NCI-H748 (cell line): Measurements from ENCODE around the gene KRT80.
A peak's percentile ranks its signal among the peaks of the same experiment; 100 is the strongest.

ENCODE experiments used
- DNase-seq: peaks from one replicate; lab custom pipeline; 2025; ENCODE audit not compliant: unreplicated experiment; lab: John Stamatoyannopoulos, UW

The KRT80 gene

GRCh38 chr12:52181746-52182145, 10.1 kb downstream of the KRT80 start:
- peak; percentile 61 for DNase-seq

GRCh38 chr12:52180971-52181628, 10.7 kb downstream of the KRT80 start:
- DNase-seq, result no peak

- DNase-seq, result no peak
Observed at GRCh38 chr12:52179396-52179973, 12.3 kb downstream of the KRT80 start.

DNA sequence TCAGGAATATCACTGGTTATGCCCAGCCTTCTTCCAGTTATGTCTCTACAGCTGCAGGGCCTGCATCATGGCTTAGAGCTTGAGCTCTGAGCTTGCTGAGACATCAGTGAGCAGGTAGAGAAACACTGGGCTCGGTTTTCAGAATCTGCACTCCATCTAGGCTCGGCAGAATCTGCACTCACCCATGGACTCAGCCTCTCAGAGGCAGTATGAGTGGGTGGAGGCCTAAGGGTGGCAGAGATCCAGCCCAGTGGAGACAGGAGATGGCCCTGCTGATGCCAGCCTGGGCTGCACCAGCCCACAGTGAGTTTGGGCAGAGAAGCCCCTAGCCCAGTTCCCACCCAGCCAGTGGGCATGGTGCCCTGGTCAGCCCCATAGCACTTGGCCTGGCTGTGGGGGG, 12.8 kb downstream of the KRT80 start:
- no peak for DNase-seq

DNA sequence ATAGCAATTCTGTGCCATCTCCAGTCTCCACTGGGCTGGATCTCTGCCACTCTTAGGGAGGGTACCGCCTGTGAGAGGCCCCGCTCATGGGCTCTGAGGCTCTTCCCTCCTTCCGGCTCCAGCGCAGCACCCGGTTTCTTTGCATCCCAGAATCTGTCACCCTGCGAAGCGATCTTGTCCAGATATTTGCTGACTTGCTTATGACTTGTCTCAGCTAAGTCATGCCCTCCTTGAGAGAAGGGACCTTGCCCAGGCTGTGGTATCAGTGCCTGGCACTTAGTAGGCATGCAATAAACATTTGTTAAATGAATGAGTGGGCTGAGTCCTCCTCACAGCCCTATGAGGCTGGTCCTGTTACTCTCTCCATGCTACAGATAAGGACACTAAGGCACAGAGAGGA, 13.4 kb downstream of the KRT80 start:
- DNase-seq, result no peak

- peak; percentile 63 for DNase-seq
Observed at GRCh38 chr12:52175371-52176350, 16.2 kb downstream of the KRT80 start.

GRCh38 chr12:52173526-52173925, 18.3 kb downstream of the KRT80 start:
- DNase-seq, result no peak

GRCh38 chr12:52172956-52173355, 18.9 kb downstream of the KRT80 start:
- no peak for DNase-seq

- peak; percentile 44 for DNase-seq
Observed at GRCh38 chr12:52171950-52172512, 19.8 kb downstream of the KRT80 start.

DNA sequence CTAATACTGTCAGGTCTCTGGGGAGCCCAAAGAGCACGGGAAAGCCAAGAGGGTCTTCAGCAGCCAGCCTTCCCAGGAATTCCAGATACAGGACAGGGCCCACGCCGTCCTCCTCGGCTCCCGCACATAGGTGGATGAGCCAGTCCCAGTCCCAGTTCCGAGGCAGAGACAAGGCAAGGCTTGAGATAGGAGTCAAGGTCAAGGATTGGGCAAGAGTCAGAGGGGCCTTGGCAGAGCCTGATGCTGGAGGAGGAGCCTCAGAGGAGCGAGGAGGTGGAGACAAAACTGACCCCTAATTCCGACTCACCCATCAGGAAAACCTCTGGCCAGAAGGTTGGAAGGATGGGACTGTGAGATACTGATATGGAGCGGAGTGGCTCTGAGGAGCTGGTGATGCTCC, 21.0 kb downstream of the KRT80 start:
- DNase-seq, result no peak

GRCh38 chr12:52169886-52170285, 21.9 kb downstream of the KRT80 start:
- no peak for DNase-seq

DNA sequence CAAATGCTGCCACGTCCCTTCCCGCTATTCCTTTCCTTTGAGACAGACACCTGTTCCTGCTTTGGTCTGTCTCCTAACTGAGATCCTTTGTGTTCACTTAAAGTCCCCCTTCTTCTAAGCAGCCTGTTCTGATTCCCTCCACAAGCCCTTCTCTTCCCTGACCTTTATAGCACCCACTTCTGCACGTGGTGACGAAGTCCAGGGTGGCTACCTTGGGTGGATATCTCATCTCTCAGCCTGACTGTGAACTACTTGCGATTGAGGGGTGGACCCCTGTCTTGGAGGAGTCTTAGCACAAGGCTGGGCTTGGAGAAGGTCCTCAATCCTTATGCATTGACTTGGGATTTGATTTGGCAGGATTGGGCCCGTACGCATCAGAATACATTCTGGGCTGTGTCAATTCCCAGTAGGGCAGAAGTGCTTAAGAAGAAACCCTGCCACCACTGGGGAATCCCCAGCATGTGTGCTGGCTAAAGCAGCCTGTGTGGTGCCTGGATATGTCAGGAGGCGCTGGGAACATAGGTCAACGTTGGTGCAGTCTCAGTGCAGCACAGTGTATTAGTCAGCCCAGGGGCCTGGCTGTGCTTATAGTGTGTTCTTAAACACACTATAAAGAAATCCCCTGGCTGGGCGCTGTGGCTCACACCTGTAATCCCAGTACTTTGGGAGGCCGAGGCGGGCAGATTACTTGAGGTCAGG, 23.6 kb downstream of the KRT80 start:
- DNase-seq, result no peak

DNA sequence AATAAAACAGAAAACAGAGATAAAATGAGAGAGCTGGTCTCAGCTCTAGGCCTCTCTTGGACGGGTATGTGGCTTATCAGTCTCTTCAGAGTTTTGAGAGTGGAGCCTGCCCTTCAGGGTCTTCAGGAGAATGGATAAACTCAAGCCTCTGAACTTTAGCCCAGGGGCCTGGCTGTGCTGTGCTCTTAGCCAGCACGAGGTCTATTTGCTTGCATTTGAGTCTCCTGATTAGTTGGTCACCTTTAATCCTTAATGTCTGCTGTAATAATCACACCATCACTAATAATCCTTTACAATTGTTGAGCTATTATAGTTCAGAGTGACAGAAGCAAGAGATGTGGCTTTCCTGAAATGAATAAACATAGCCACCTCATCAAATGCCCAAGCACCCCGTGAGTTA, 24.3 kb downstream of the KRT80 start:
- DNase-seq, result no peak

DNA sequence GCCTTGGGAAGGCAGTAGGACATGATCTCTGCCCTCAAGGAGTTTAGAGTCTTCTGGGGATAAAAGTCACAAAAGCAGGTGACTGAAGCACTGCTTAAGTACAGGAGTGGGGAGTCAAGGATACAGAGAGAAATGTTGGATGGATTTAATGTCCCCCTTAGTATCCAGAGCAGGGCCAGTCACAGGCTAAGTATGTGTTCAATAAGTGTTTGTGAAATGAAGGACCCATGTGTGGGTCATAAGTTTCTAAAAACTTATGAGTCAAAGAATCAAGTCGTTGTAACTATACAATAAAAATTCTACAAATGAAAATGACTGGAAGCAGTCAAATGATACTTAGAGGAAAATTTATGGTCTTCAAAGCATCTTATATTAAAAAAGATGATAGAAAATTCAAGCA, 25.1 kb downstream of the KRT80 start:
- DNase-seq, result no peak

DNA sequence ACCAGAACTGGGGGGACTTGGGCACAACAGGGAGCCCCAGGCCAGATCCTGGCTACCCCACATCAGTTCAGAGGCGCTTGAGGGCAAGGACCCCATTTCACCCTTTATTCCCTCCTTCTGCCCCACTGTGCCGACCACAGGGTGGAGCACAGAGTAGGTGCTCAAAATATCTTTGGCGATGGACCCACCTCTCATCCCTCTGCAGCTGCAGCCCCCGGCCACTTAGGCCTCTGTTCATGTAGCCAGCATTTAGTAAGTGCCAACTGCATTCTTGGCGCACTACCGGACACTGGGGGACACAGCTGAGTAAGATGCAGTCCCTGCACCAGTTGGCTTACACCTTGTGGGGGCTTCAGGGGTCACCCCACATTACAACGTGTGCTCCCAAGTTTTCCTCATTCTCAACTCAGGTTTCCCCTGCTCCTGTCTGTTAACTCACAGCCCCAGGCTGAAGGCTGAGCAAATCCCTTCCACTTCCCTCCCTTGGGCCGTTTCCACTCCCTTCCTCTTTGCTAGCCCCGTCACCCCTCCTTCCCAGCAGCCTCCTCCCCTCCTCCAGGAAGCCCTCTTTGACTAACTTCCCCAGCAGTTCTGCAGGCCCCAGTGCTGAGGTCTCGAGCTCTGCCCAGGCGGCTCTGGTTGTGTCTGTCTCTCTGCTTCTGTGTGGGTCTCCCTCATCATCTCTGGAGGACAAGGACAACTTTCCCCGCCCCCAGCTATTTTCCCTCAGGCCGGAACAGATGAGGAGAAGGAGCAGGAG, 26.5 kb downstream of the KRT80 start:
- DNase-seq, result no peak

GRCh38 chr12:52164624-52165023, 27.2 kb downstream of the KRT80 start:
- DNase-seq, result no peak

DNA sequence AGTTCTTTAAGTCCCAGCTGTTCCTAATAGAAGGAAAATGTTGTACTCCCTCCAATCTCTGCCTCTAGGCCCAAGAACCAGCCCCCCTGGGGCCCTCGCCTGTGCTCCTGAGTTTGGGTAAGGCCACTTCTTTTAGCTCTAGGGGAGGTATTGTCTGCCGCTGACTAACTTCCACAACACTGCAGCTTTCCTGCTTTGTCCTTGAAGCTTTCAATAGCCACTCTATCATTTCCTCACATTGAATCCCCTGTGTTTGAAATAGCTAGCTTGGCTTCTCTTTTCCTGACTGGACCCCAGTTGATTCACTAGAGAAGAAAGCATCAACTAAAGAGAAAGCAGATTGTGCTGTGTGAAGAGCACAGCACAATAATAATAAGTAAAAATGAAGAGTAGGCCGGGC, 28.8 kb downstream of the KRT80 start:
- no peak for DNase-seq

DNA sequence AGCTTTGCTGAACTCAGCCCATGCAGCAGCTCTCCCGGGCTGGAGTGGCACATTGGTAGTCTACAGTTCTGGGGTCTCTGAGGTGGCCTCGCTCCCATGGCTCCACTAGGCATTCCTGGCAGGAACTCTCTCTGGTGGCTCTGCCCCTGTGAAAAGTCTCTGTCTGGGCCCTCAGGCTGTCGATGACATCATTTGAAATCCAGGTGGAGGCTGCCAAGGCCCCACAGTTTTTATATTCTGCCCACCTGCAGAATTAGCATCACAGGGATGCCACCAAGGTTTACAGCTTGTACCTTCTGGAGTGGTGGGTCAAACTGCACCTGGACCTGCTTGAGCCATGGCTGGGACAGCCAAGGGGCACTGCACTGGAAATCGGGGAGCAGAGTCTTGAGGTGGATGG, 31.6 kb downstream of the KRT80 start:
- no peak for DNase-seq

DNA sequence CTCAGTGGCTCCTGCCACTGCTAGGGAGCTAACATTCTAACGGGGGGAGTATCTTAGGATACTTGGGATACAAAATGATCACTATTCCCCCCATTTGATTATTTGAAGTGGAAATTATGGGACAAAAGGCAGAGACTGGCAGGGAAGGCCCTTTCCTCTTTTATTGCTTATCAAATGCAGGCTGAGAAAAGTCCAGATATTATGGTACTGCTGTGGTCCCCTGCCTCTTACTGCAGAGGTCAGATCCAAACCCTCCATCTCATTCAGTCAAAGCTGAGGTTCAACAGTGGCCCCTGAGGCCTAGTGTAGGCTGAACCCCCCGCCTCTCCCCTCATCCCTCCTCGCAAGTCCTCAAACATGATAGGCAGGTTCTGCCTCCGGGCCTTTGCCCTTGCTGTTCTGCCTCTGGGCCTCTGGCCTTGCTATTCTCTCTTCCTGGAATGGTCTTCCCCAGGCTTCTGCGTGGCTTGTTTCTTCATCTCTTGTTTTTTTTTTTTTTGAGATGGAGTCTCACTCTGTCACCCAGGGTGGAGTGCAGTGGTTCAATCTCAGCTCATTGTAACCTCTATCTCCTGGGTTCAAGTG, 34.2 kb downstream of the KRT80 start:
- DNase-seq, result no peak
